Epithelial cell of proximal tubule (primary cell): Measurements from ENCODE around the gene IGSF23. TPM values are rescaled to one million over a fixed set of nuclear protein-coding genes. Genes with fewer than 3 reads are reported as not detected.

Experiments used
- DNase-seq: peaks from one replicate; pipeline ENCODE4 v3.0.0-alpha.2; 2011; ENCODE audit warnings: low read depth
- H3K4me3 ChIP-seq: 2 replicates; pipeline ENCODE4 v1.5.1; 2011; ENCODE audit warnings: low read depth, mild to moderate bottlenecking, low read length
- total RNA-seq: library from RNA; depleted of rRNA; stranded (reverse); fragments of >200 nt; gene quantifications from 2 replicates; pipeline ENCODE4 v1.2.3, GENCODE V29; 2015
- TF ChIP-seq, protein P1 (sequence below): conservative IDR thresholded peaks from 2 replicates; pipeline ENCODE4 v1.5.1; 2012; ENCODE audit warnings: low read depth, mild to moderate bottlenecking, low read length

Gene IGSF23
- total RNA-seq, 1 donor from 2014 or later, result 0.12 TPM

DNA sequence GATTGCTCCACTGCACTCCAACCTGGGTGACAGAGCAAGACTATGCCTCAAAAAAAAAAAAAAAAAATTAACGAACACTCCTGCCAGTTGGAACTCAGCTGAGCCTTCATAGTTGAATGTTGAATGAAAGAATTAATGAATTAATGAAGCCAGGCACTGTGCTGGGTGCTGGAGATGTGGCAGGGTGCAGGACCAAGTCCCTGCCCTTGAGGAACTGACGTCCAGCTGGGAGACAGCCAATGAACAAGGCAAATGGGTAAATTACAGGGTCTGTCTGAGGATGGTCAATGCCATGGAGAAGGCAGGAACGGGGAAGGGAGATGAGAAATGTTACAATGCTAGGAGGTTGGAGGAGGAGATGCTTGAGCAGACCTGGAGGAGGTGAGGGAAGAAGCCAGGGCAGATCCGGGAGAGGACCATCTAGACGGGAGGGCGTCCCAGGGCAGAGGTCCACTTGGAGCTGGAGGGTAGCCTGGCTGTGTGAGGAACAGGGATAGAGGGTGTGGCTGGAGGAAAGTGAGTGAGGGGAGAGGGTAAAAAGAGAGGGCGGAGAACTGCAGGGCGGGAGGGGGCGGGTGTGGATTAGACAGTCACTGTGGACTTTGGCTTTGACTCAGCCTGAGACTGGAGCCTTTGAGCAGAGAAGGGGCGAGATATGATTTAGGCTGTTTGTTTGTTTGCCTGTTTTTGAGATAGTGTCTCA lies 16.8 kb upstream of the IGSF23 start:
- TF ChIP-seq, protein P1, sequence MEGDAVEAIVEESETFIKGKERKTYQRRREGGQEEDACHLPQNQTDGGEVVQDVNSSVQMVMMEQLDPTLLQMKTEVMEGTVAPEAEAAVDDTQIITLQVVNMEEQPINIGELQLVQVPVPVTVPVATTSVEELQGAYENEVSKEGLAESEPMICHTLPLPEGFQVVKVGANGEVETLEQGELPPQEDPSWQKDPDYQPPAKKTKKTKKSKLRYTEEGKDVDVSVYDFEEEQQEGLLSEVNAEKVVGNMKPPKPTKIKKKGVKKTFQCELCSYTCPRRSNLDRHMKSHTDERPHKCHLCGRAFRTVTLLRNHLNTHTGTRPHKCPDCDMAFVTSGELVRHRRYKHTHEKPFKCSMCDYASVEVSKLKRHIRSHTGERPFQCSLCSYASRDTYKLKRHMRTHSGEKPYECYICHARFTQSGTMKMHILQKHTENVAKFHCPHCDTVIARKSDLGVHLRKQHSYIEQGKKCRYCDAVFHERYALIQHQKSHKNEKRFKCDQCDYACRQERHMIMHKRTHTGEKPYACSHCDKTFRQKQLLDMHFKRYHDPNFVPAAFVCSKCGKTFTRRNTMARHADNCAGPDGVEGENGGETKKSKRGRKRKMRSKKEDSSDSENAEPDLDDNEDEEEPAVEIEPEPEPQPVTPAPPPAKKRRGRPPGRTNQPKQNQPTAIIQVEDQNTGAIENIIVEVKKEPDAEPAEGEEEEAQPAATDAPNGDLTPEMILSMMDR, result no peak
- no peak for DNase-seq
- no peak overlapping the region for H3K4me3 ChIP-seq

DNA sequence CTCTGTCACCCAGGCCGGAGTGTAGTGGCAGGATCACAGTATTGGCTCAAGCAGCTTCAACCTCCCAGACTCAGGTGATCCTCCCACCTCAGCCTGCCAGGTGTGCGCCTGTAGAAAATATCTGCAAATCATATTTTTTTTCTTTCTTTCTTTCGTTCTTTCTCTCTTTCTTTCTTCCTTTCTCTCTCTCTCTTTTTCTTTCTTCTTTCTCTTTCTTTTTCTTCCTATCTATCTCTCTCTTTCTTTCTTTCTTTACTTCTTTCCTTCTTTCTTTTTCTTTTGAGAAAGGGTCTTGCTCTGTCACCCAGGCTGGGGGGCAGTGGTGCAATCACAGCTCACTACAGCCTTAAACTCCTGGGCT lies 16.3 kb upstream of the IGSF23 start:
- no peak overlapping the region for H3K4me3 ChIP-seq
- TF ChIP-seq, protein P1, result no peak
- DNase-seq, result no peak

DNA sequence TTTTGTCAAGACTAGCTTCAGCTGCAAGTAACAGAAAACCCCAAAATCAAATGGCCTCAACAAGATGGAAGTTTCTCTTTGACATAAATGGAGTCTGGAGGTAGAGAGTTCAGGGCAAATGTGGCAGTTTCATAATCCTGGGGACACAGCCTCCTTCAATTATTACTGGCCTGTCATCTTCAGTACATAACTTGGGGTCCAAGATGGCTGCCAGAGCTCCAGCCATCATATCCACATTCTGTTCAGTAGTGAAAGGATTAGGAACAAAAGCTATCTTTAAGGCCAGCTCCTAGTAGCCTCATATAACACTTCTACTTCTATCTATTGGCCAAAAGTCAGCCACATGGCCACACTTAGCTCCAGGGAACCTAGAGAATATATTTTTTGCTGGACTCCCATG lies 15.0 kb upstream of the IGSF23 start:
- no peak overlapping the region for H3K4me3 ChIP-seq
- DNase-seq, result no peak
- TF ChIP-seq, protein P1, result no peak

- TF ChIP-seq, protein P1, result no peak
- DNase-seq, result no peak
- H3K4me3 ChIP-seq, result no peak overlapping the region
These were observed 14.5 kb upstream of the IGSF23 start for GRCh38 chr19:44598880-44599279.

DNA sequence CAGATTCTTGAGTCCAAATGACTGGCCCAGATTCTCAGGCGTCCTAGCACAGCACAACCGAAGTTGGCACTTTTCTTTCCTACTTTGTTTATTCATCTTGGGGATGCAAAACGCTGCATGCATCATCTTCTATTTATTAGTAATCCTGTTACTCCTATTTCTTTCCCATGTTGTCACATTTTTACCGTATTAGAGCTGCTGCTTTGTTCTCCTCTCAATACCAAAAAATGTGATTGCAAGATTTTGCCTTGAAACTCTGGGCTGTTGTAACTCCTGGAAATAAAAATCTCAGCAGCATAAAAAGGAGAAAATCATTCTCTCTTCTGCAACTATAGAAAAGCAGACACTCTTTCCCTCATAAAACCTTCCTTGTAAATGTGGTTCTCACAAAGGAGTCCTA lies 12.9 kb upstream of the IGSF23 start:
- DNase-seq, result no peak
- H3K4me3 ChIP-seq, result no peak overlapping the region
- TF ChIP-seq, protein P1, result no peak

DNA sequence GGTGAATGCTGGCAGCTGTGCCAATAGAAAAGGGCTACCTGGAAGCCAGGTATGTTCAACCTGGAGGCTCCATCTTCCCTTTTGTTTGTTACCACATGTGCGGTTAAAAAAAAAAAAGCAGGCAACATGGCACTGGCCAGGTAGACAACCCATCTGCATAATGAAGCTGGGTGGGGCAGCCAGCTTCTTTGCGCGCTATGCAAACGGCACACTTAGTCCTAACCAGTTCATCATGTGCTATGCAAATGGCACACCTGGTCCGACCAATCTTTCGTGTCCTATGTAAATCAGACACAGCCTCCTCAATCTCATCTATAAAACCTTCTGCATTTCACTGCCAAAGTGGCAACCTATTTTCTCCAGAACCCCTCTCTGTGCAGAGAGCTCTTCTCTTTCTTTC lies 11.3 kb upstream of the IGSF23 start:
- TF ChIP-seq, protein P1, result no peak
- no peak overlapping the region for H3K4me3 ChIP-seq
- DNase-seq, result no peak
